GM21619 (cell line): ENCODE results near the gene RGS9.

Experiments used
- ATAC-seq: cut with Tn5 transposase; IDR thresholded peaks from one replicate; pipeline ENCODE4 v1.9.1; 2021; ENCODE audit not compliant: unreplicated experiment

The RGS9 gene

GRCh38 chr17:65181237-65182061, 44.3 kb downstream of the RGS9 start:
- peak; percentile 69 for ATAC-seq

- ATAC-seq: peak; percentile 29
These were observed 45.1 kb downstream of the RGS9 start for GRCh38 chr17:65182233-65182632.

GRCh38 chr17:65183736-65184135, 46.6 kb downstream of the RGS9 start:
- no peak for ATAC-seq

GRCh38 chr17:65184235-65184959, 47.2 kb downstream of the RGS9 start:
- ATAC-seq: no peak

GRCh38 chr17:65185062-65185461, 47.9 kb downstream of the RGS9 start:
- ATAC-seq: no peak

- ATAC-seq: no peak
These were observed 48.7 kb downstream of the RGS9 start for GRCh38 chr17:65185668-65186382.

- no peak for ATAC-seq
These were observed 53.4 kb downstream of the RGS9 start for GRCh38 chr17:65190467-65191097.

- ATAC-seq: no peak
These were observed 54.9 kb downstream of the RGS9 start for GRCh38 chr17:65191811-65192740.

- no peak for ATAC-seq
These were observed 56.1 kb downstream of the RGS9 start for GRCh38 chr17:65193305-65193704.

GRCh38 chr17:65193716-65194293, 56.6 kb downstream of the RGS9 start:
- ATAC-seq: no peak

GRCh38 chr17:65194670-65195334, 57.6 kb downstream of the RGS9 start:
- no peak for ATAC-seq

GRCh38 chr17:65195716-65196115, 58.5 kb downstream of the RGS9 start:
- ATAC-seq: no peak

GRCh38 chr17:65196617-65197016, 59.4 kb downstream of the RGS9 start:
- ATAC-seq: no peak

- no peak for ATAC-seq
These were observed 60.0 kb downstream of the RGS9 start for GRCh38 chr17:65197201-65197600.

- ATAC-seq: no peak
These were observed 61.6 kb downstream of the RGS9 start for GRCh38 chr17:65198653-65199382.

GRCh38 chr17:65201331-65201730, 64.2 kb downstream of the RGS9 start:
- ATAC-seq: no peak

- no peak for ATAC-seq
These were observed 65.8 kb downstream of the RGS9 start for GRCh38 chr17:65202844-65203571.

- no peak for ATAC-seq
These were observed 66.8 kb downstream of the RGS9 start for GRCh38 chr17:65204001-65204400.
